GM12878 (cell line): ENCODE data around the gene AP1AR. TPM values are rescaled to one million over a fixed set of nuclear protein-coding genes. Genes with fewer than 3 reads are reported as not detected.

Experiments
- ATAC-seq: fragments of 200-7000 bp; cut with Tn5 transposase; 3 replicates; pipeline ENCODE4 v1.9.1; 2020; ENCODE audit warnings: mild to moderate bottlenecking, moderate library complexity
- BruUV-seq: library from RNA; stranded (reverse); fragments of 400-500 nt; replicated peaks from 2 replicates; lab custom pipeline; 2021; lab: Mats Ljungman, UMichigan
- CTCF ChIA-PET: fragments of 300-600 bp; sonication (Branson Sonifier 250); formaldehyde crosslinking; extraction: SDS; loops from one replicate; lab custom pipeline; 2021; ENCODE audit warnings: inconsistent platforms; lab: Yijun Ruan, JAX
- POLR2A ChIA-PET: fragments of 350-600 bp; formaldehyde crosslinking; extraction: SDS; loops from one replicate; lab custom pipeline; 2021; ENCODE audit warnings: inconsistent platforms; lab: Charles Lee
- RAD21 ChIA-PET: fragments of 300-600 bp; sonication (Branson Sonifier 250); formaldehyde crosslinking; loops from one replicate; lab custom pipeline; 2023; ENCODE audit warnings: antibody characterized with exemption; ENCODE audit not compliant: unreplicated experiment; lab: Charles Lee
- SMC1A ChIA-PET: fragments of 300-600 bp; sonication (Branson Sonifier 250); formaldehyde crosslinking; loops from one replicate; lab custom pipeline; 2023; ENCODE audit not compliant: unreplicated experiment, uncharacterized antibody; lab: Charles Lee
- DNase-seq: peaks from one replicate; pipeline ENCODE4 v3.0.0-alpha.2; 2011; ENCODE audit warnings: low read depth, low spot score
- FAIRE-seq: peaks from 3 replicates; lab custom pipeline; 2011; peaks lifted over from hg19 to GRCh38; lab: Jason Lieb, UNC
- H2AFZ ChIP-seq: 2 replicates; pipeline ENCODE4 v1.6.0; 2011; ENCODE audit warnings: low read depth, low read length, control low read depth; ENCODE audit not compliant: control insufficient read depth
- H3K27ac ChIP-seq: 2 replicates; pipeline ENCODE4 v1.5.1; 2011; ENCODE audit warnings: control low read depth; ENCODE audit not compliant: control insufficient read depth, insufficient read depth
- H3K27me3 ChIP-seq, 2 experiments: replicated peaks in 1 of 2; 2 replicates each; pipeline versions ENCODE4 v1.6.0 to v1.6.1; 2011; ENCODE audit warnings: low read length in 1 of 2; ENCODE audit not compliant: control insufficient read depth in 2 of 2, insufficient read depth in 2 of 2
- H3K36me3 ChIP-seq, 2 experiments: 2 replicates each; pipeline ENCODE4 v1.5.1; 2011; ENCODE audit warnings: low read length in 1 of 2; ENCODE audit not compliant: control insufficient read depth in 2 of 2, insufficient read depth in 2 of 2
- H3K4me1 ChIP-seq: 2 replicates; pipeline ENCODE4 v1.6.1; 2011; ENCODE audit warnings: mild to moderate bottlenecking, low read length, moderate library complexity, mixed read lengths; ENCODE audit not compliant: control insufficient read depth, insufficient read depth
- H3K4me2 ChIP-seq: 2 replicates; pipeline ENCODE4 v1.6.0; 2011; ENCODE audit warnings: control low read depth; ENCODE audit not compliant: control insufficient read depth, insufficient read depth
- H3K4me3 ChIP-seq: fragments of 200-600 bp; sonication (generic); 2 replicates; pipeline ENCODE4 v1.5.1; 2016
- H3K79me2 ChIP-seq: 2 replicates; pipeline ENCODE4 v1.6.0; 2011; ENCODE audit warnings: low read length; ENCODE audit not compliant: control insufficient read depth, insufficient read depth
- H3K9ac ChIP-seq: 2 replicates; pipeline ENCODE4 v1.8.0; 2011; ENCODE audit warnings: low read length, control low read depth, mixed read lengths; ENCODE audit not compliant: control insufficient read depth, insufficient read depth
- H3K9me3 ChIP-seq: replicated peaks from 3 replicates; pipeline ENCODE4 v1.5.1; 2011; ENCODE audit warnings: mild to moderate bottlenecking, low read length; ENCODE audit not compliant: control insufficient read depth, insufficient read depth
- H4K20me1 ChIP-seq: 2 replicates; pipeline ENCODE4 v1.6.0; 2011; ENCODE audit not compliant: control insufficient read depth, insufficient read depth
- BRCA1 ChIP-seq: IDR thresholded peaks from 2 replicates; pipeline ENCODE4 v1.6.1; 2011; ENCODE audit warnings: low read depth, low read length, improper control_type of control experiment
- CHD1 ChIP-seq: IDR thresholded peaks from 2 replicates; pipeline ENCODE4 v1.6.1; 2012; ENCODE audit warnings: low read depth, low read length, improper control_type of control experiment
- EP300 ChIP-seq, 2 experiments: fragments of 150-350 bp in 1 of 2; IDR thresholded peaks; 2 replicates each; pipeline ENCODE4 v1.6.1; 2011 to 2012; ENCODE audit warnings: low read depth in 2 of 2, low read length in 2 of 2, borderline replicate concordance in 1 of 2, improper control_type of control experiment in 1 of 2, inconsistent platforms in 1 of 2; ENCODE audit not compliant: control insufficient read depth in 1 of 2
- ESRRA ChIP-seq: IDR thresholded peaks from 2 replicates; pipeline ENCODE4 v1.6.1; 2012; ENCODE audit warnings: mild to moderate bottlenecking, low read length, improper control_type of control experiment
- RFX5 ChIP-seq: IDR thresholded peaks from 2 replicates; pipeline ENCODE4 v1.6.1; 2011; ENCODE audit warnings: low read depth, low read length, improper control_type of control experiment
- SIN3A ChIP-seq: IDR thresholded peaks from 2 replicates; pipeline ENCODE4 v1.6.1; 2012; ENCODE audit warnings: low read depth, low read length, improper control_type of control experiment
- STAT1 ChIP-seq: fragments of 450-650 bp; conservative IDR thresholded peaks from 2 replicates; pipeline ENCODE4 v1.6.1; 2014; ENCODE audit warnings: antibody characterized with exemption, mild to moderate bottlenecking
- ZNF384 ChIP-seq: IDR thresholded peaks from 2 replicates; pipeline ENCODE4 v1.6.1; 2012; ENCODE audit warnings: low read depth, mild to moderate bottlenecking, low read length, improper control_type of control experiment, borderline replicate concordance
- WGBS: methylation state at CpG from one replicate; pipeline ENCODE4 v1.1.6; 2016; ENCODE audit warnings: low lambda C conversion rate; ENCODE audit not compliant: insufficient replicate concordance, insufficient coverage; ENCODE audit errors: missing lambda C conversion rate; 5-methylcytosine and 5-hydroxymethylcytosine counted together
- in situ Hi-C: fragments of 300-500 bp; cut with MboI; formaldehyde crosslinking; loops from 9 replicates; pipeline ENCODE4 v1.14.3; 2018; ENCODE audit warnings: mixed read lengths
- intact Hi-C: fragments of 100-400 bp; cut with micrococcal nuclease; formaldehyde crosslinking; loops from one replicate; pipeline ENCODE4 v1.14.2; 2022; ENCODE audit not compliant: unreplicated experiment
- polyA plus RNA-seq, 11 experiments: library from polyadenylated mRNA; depleted of rRNA in 4 of 11; unstranded in 6 of 11; stranded (reverse) in 5 of 11; fragments of >200 nt; fragmentation: Nextera tagmentation in 4 of 11; fragmentation: Illumina TruSeq in 1 of 11; extraction: Ambion mirVana in 4 of 11; extraction: Trizol in 1 of 11; gene quantifications; 1 replicate in 1 of 11; 2 replicates in 10 of 11; pipeline versions ENCODE4 v1.2.1 to v1.2.3, GENCODE V29; 2011 to 2016; ENCODE audit warnings: inconsistent platforms in 2 of 11, missing spikeins in 2 of 11, low read depth in 1 of 11
- total RNA-seq, 4 experiments: library from RNA; depleted of rRNA in 3 of 4; stranded (reverse); fragments of >200 nt in 3 of 4; fragmentation: Illumina TruSeq in 1 of 4; extraction: Trizol in 1 of 4; gene quantifications; 2 replicates each; pipeline versions ENCODE4 v1.2.1 to v1.2.3, GENCODE V29; 2013 to 2021
- TF ChIP-seq, protein P1 (sequence below): IDR thresholded peaks from 2 replicates; pipeline ENCODE4 v1.6.1; 2012; ENCODE audit warnings: low read depth, low read length, improper control_type of control experiment
- TF ChIP-seq, protein P2 (sequence below): fragments of 450-650 bp; IDR thresholded peaks from 2 replicates; pipeline ENCODE4 v1.6.1; 2017; ENCODE audit warnings: low read depth, mild to moderate bottlenecking, moderate library complexity
- TF ChIP-seq, protein P3 (sequence below): fragments of 450-650 bp; IDR thresholded peaks from 2 replicates; pipeline ENCODE4 v1.6.1; 2014; ENCODE audit warnings: mild to moderate bottlenecking

AP1AR gene
- total and polyA plus RNA-seq, 10 of the 15 experiments (the other 5 are each of a cell fraction or from before 2014, with no cell fraction given) = 5.6 to 29.1 (median 16.3) TPM

DNA sequence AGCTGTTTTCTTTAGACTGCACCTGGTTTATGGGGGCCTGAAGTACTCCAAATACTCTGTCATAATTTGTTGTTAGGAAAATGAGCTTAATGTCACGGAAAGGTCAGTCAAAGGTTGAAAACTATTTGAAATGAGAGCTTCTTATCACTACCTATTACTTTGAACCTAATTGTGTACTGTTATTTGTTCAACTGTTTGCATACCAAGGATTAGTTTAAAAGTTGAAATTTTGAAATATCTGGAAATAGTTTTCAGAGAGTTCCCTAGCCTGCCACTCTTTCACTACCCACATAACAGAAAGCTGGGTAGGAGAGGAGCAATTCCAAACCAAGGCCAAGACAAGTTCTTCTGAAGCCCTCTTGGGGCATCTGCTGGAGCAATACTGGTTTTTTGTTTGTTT, 28.0 kb upstream of the AP1AR start:
- ATAC-seq = no peak

More for the DNA sequence above, 28.0 kb upstream of the AP1AR start:
- Histone ChIP-seq H3K9ac (no peak overlapping the region), H3K79me2 (no peaks in the 10 kb centered on the region), H3K4me1 (peaks cover 8% of the 10 kb centered on the region; the same call in 1 of the 2 replicates), H3K27ac (no peak overlapping the region), H3K4me3 (no peak overlapping the region), H3K4me2 (no peak overlapping the region), H3K27me3 (no peaks in the 10 kb centered on the region; a peak in 2 of 4 replicates), H3K9me3 (no peaks in the 10 kb centered on the region), H3K36me3 (no peaks in the 10 kb centered on the region), H4K20me1 (no peaks in the 10 kb centered on the region), H2AFZ (no peak overlapping the region)
- whole genome bisulfite sequencing = 64% methylated on average over 1 of the region's 1 CpG
- intact Hi-C loops = no loop called here
- in situ Hi-C loops = no loop called here
- no peak for FAIRE-seq
- TF ChIP-seq CHD1 = no peak
- no peak for TF ChIP-seq RFX5
- TF ChIP-seq, protein P1, sequence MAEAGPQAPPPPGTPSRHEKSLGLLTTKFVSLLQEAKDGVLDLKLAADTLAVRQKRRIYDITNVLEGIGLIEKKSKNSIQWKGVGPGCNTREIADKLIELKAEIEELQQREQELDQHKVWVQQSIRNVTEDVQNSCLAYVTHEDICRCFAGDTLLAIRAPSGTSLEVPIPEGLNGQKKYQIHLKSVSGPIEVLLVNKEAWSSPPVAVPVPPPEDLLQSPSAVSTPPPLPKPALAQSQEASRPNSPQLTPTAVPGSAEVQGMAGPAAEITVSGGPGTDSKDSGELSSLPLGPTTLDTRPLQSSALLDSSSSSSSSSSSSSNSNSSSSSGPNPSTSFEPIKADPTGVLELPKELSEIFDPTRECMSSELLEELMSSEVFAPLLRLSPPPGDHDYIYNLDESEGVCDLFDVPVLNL = no peak
- TF ChIP-seq, protein P2, sequence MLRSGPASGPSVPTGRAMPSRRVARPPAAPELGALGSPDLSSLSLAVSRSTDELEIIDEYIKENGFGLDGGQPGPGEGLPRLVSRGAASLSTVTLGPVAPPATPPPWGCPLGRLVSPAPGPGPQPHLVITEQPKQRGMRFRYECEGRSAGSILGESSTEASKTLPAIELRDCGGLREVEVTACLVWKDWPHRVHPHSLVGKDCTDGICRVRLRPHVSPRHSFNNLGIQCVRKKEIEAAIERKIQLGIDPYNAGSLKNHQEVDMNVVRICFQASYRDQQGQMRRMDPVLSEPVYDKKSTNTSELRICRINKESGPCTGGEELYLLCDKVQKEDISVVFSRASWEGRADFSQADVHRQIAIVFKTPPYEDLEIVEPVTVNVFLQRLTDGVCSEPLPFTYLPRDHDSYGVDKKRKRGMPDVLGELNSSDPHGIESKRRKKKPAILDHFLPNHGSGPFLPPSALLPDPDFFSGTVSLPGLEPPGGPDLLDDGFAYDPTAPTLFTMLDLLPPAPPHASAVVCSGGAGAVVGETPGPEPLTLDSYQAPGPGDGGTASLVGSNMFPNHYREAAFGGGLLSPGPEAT = no peak
- no peak for TF ChIP-seq ESRRA
- no peak for TF ChIP-seq SIN3A
- TF ChIP-seq BRCA1 = no peak
- TF ChIP-seq EP300 (IDR thresholded peaks at IDR 0.05; ENCODE audit: borderline replicate concordance in 1 of 2, control insufficient read depth in 1 of 2, low read depth in 2 of 2, low read length in 2 of 2) = no peak
- no peak for TF ChIP-seq STAT1
- TF ChIP-seq, protein P3, sequence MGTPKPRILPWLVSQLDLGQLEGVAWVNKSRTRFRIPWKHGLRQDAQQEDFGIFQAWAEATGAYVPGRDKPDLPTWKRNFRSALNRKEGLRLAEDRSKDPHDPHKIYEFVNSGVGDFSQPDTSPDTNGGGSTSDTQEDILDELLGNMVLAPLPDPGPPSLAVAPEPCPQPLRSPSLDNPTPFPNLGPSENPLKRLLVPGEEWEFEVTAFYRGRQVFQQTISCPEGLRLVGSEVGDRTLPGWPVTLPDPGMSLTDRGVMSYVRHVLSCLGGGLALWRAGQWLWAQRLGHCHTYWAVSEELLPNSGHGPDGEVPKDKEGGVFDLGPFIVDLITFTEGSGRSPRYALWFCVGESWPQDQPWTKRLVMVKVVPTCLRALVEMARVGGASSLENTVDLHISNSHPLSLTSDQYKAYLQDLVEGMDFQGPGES = no peak
- TF ChIP-seq ZNF384 = no peak
- RAD21 ChIA-PET = no interaction called here
- CTCF ChIA-PET = interaction anchor here (0.8 kb wide), 1 partner anchor 11 kb away, joined by 3 read pairs; no protein-coding TSS in a partner anchor
- no peak for DNase-seq
- POLR2A ChIA-PET = interaction anchor here (0.5 to 0.7 kb wide), 2 partner anchors 60 to 108 kb away, joined by 3 to 7 read pairs; no protein-coding TSS in a partner anchor
- SMC1A ChIA-PET = no interaction called here
- no TSS peak for BruUV-seq
